ENCODE data around the gene CLDND1. TPM values are rescaled to one million over a fixed set of nuclear protein-coding genes. Genes with fewer than 3 reads are reported as not detected.

Gene CLDND1
- total and polyA plus RNA-seq, 3 donors from 2014 or later, result 150 to 207 (median 162) TPM

- 82 to 97% methylated on average over 1 of the region's 1 CpG for WGBS, 2 donors
- Histone ChIP-seq H3K27me3 (no peaks in the 10 kb centered on the region), H3K9me3 (no peaks in the 10 kb centered on the region), H3K27ac (no peak overlapping the region), H3K4me3 (no peak overlapping the region), H3K36me3 (ENCODE audit: low read depth, missing control alignments) (no peaks in the 10 kb centered on the region), H3K4me1 (no peaks in the 10 kb centered on the region)
- TF ChIP-seq POLR2A (IDR thresholded peaks at IDR 0.05) (no peak), CTCF (IDR thresholded peaks at IDR 0.05) (no peak)
- no peak for DNase-seq
- intact Hi-C loops (cut with DNase I; ENCODE audit: low total_unique reads), result no loop called here
These were observed 12.0 kb upstream of the CLDND1 start for GRCh38 chr3:98534734-98535133.

- WGBS, 2 donors, result 88 to 93% methylated on average over 2 of the region's 2 CpGs
- Histone ChIP-seq H3K4me1 (no peaks in the 10 kb centered on the region), H3K4me3 (no peak overlapping the region), H3K9me3 (no peaks in the 10 kb centered on the region), H3K36me3 (ENCODE audit: low read depth, missing control alignments) (no peaks in the 10 kb centered on the region), H3K27me3 (no peaks in the 10 kb centered on the region), H3K27ac (no peak overlapping the region)
- intact Hi-C loops (cut with DNase I; ENCODE audit: low total_unique reads), result no loop called here
- no peak for DNase-seq
- TF ChIP-seq POLR2A (IDR thresholded peaks at IDR 0.05) (no peak), CTCF (IDR thresholded peaks at IDR 0.05) (no peak)
These were observed 11.5 kb upstream of the CLDND1 start for GRCh38 chr3:98534168-98534567.

- no peak for DNase-seq
- Histone ChIP-seq H3K36me3 (ENCODE audit: low read depth, missing control alignments) (no peaks in the 10 kb centered on the region), H3K27me3 (no peaks in the 10 kb centered on the region), H3K4me1 (no peaks in the 10 kb centered on the region), H3K27ac (no peak overlapping the region), H3K9me3 (no peaks in the 10 kb centered on the region), H3K4me3 (no peak overlapping the region)
- intact Hi-C loops (cut with DNase I; ENCODE audit: low total_unique reads), result no loop called here
- 85 to 94% methylated on average over 6 of the region's 6 CpGs for WGBS, 2 donors
- TF ChIP-seq POLR2A (IDR thresholded peaks at IDR 0.05) (no peak), CTCF (IDR thresholded peaks at IDR 0.05) (no peak)
These were observed 10.2 kb upstream of the CLDND1 start for GRCh38 chr3:98532709-98533571.

GRCh38 chr3:98532275-98532637, 9.6 kb upstream of the CLDND1 start:
- Histone ChIP-seq H3K27me3 (no peaks in the 10 kb centered on the region), H3K9me3 (no peaks in the 10 kb centered on the region), H3K4me3 (no peak overlapping the region), H3K4me1 (no peaks in the 10 kb centered on the region), H3K36me3 (ENCODE audit: low read depth, missing control alignments) (no peaks in the 10 kb centered on the region), H3K27ac (no peak overlapping the region)
- no peak for DNase-seq
- intact Hi-C loops (cut with DNase I; ENCODE audit: low total_unique reads), result no loop called here
- TF ChIP-seq POLR2A (IDR thresholded peaks at IDR 0.05) (no peak), CTCF (IDR thresholded peaks at IDR 0.05) (no peak)
- 64 to 74% methylated on average over 3 to 5 of the region's 5 CpGs for WGBS, 2 donors

Data from testis (tissue), 3 donors.